Gastrocnemius medialis (tissue), 4 donors: ENCODE data around the gene OPN1MW. TPM values are rescaled to one million over a fixed set of nuclear protein-coding genes. Genes with fewer than 3 reads are reported as not detected.
"Not testable (repeated sequence)": the region's sequence is repeated elsewhere in the genome, so short reads cannot be mapped to it uniquely, and the experiment has no call there.

Source experiments
- ATAC-seq, 2 donors: fragments of 150-250 bp; one replicate each; pipeline ENCODE4 v1.9.1; 2016
- DNase-seq, 2 donors: peaks; one replicate each; pipeline ENCODE4 v3.0.0-alpha.2; 2019
- H3K27ac ChIP-seq, 4 donors: fragments of 200-600 bp; sonication (generic); 1 replicate in 1 of 4; 2 replicates in 3 of 4; pipeline ENCODE4 v1.5.1; 2016 to 2018; ENCODE audit warnings: mild to moderate bottlenecking in 2 of 4, moderate library complexity in 1 of 4
- H3K27me3 ChIP-seq, 3 donors: fragments of 200-600 bp; sonication (generic) in 2 of 3; 1 replicate in 1 of 3; 2 replicates in 2 of 3; pipeline versions ENCODE4 v1.5.1 to v1.6.0; 2016 to 2019; ENCODE audit warnings: mild to moderate bottlenecking in 1 of 3, moderate library complexity in 1 of 3
- H3K36me3 ChIP-seq, 2 donors: fragments of 200-600 bp; sonication (generic) in 1 of 2; one replicate each; pipeline ENCODE4 v1.5.1; 2017 to 2018
- H3K4me1 ChIP-seq, 2 donors: fragments of 200-600 bp; sonication (generic) in 1 of 2; one replicate each; pipeline ENCODE4 v1.5.1; 2016 to 2017; ENCODE audit warnings: mild to moderate bottlenecking in 2 of 2
- H3K4me3 ChIP-seq, 4 donors: fragments of 200-600 bp; sonication (generic) in 3 of 4; 1 replicate in 1 of 4; 2 replicates in 3 of 4; pipeline ENCODE4 v1.5.1; 2016 to 2019; ENCODE audit warnings: mild to moderate bottlenecking in 2 of 4
- H3K9me3 ChIP-seq, 3 donors: fragments of 200-600 bp; sonication (generic) in 2 of 3; 1 replicate in 1 of 3; 2 replicates in 2 of 3; pipeline ENCODE4 v1.5.1; 2016 to 2019
- CTCF ChIP-seq, 5 experiments: fragments of 450-650 bp in 3 of 5; fragments of 200-600 bp in 2 of 5; sonication (generic) in 2 of 5; IDR thresholded peaks in 4 of 5; conservative IDR thresholded peaks in 1 of 5; 1 replicate in 4 of 5; 2 replicates in 1 of 5; pipeline ENCODE4 v1.5.1; 2016 to 2019; ENCODE audit warnings: antibody characterized with exemption in 5 of 5, mild to moderate bottlenecking in 3 of 5, moderate library complexity in 3 of 5
- POLR2A ChIP-seq, 2 donors: fragments of 450-650 bp; IDR thresholded peaks; one replicate each; pipeline ENCODE4 v1.6.1; 2017; ENCODE audit warnings: antibody characterized with exemption in 2 of 2, mild to moderate bottlenecking in 2 of 2, moderate library complexity in 2 of 2
- in situ Hi-C, 4 donors: fragments of 200-750 bp; cut with MboI; loops; one replicate each; pipeline versions ENCODE4 v1.15.0 to v1.8.0; 2017; ENCODE audit warnings: low sequenced_read_pairs in 4 of 4
- intact Hi-C: fragments of 100-400 bp; cut with DNase I; formaldehyde crosslinking; loops from one replicate; pipeline ENCODE4 v1.15.1; 2023; ENCODE audit warnings: low total_unique reads
- total RNA-seq, 4 donors: library from RNA; depleted of rRNA; stranded (reverse); fragments of >200 nt; gene quantifications; one replicate each; pipeline versions ENCODE4 v1.1.0 to v1.2.3, GENCODE V29; 2016

The OPN1MW gene
- total RNA-seq, 4 donors from 2014 or later: not detected

GRCh38 chrX:154140742-154141141 is 41.7 kb upstream of the OPN1MW start:
- no peak for ATAC-seq
- in situ Hi-C loops: no loop called here

GRCh38 chrX:154142386-154142785 is 40.0 kb upstream of the OPN1MW start:
- Histone ChIP-seq H3K27ac (no peak overlapping the region), H3K9me3 (no peaks in the 10 kb centered on the region), H3K27me3 (no peaks in the 10 kb centered on the region), H3K36me3 (no peaks in the 10 kb centered on the region), H3K4me1 (no peaks in the 10 kb centered on the region), H3K4me3 (no peak overlapping the region)
- intact Hi-C loops: no loop called here
- no peak for DNase-seq
- in situ Hi-C loops: no loop called here
- TF ChIP-seq CTCF (IDR thresholded peaks at IDR 0.05 in 4 of 5, conservative IDR thresholded peaks at IDR 0.05 in 1 of 5): no peak
- no peak for TF ChIP-seq POLR2A (IDR thresholded peaks at IDR 0.05)
- no peak for ATAC-seq

More at GRCh38 chrX:154140742-154141141, 41.7 kb upstream of the OPN1MW start:
- H3K4me3 ChIP-seq: no peak overlapping the region
- H3K27me3 ChIP-seq: no peaks in the 10 kb centered on the region
- intact Hi-C loops: no loop called here
- H3K4me1 ChIP-seq: peaks cover 0 to 7% of the 10 kb centered on the region in 2 donors
- no peak for DNase-seq
- H3K27ac ChIP-seq: no peak overlapping the region
- no peaks in the 10 kb centered on the region for H3K9me3 ChIP-seq
- no peaks in the 10 kb centered on the region for H3K36me3 ChIP-seq
- no peak for TF ChIP-seq CTCF (IDR thresholded peaks at IDR 0.05 in 4 of 5, conservative IDR thresholded peaks at IDR 0.05 in 1 of 5)
- TF ChIP-seq POLR2A (IDR thresholded peaks at IDR 0.05): no peak

GRCh38 chrX:154142950-154143745 is 39.2 kb upstream of the OPN1MW start:
- H3K36me3 ChIP-seq: no peaks in the 10 kb centered on the region
- no peaks in the 10 kb centered on the region for H3K9me3 ChIP-seq
- no peak overlapping the region for H3K27ac ChIP-seq
- H3K4me3 ChIP-seq: no peak overlapping the region
- TF ChIP-seq CTCF (IDR thresholded peaks at IDR 0.05 in 4 of 5, conservative IDR thresholded peaks at IDR 0.05 in 1 of 5) (no peak), POLR2A (IDR thresholded peaks at IDR 0.05) (no peak)
- H3K4me1 ChIP-seq: no peaks in the 10 kb centered on the region
- DNase-seq (no peak), ATAC-seq (no peak)
- in situ Hi-C loops (no loop called here), intact Hi-C loops (no loop called here)
- no peaks in the 10 kb centered on the region for H3K27me3 ChIP-seq

- H3K4me1 ChIP-seq, H3K36me3 ChIP-seq, H3K4me3 ChIP-seq, H3K27me3 ChIP-seq, H3K27ac ChIP-seq, intact Hi-C loops, ATAC-seq, DNase-seq, in situ Hi-C loops, H3K9me3 ChIP-seq: not testable (repeated sequence)
These were observed 38.4 kb upstream of the OPN1MW start, which contains the start of gene OPN1LW for GRCh38 chrX:154144010-154144409. Gene OPN1LW, plus strand, starts transcription at chrX:154144243. Its CDS starts 41 bp downstream, at chrX:154144284.

GRCh38 chrX:154151030-154151429 is 31.4 kb upstream of the OPN1MW start:
- H3K4me1 ChIP-seq, H3K36me3 ChIP-seq, H3K27me3 ChIP-seq, ATAC-seq, in situ Hi-C loops, H3K9me3 ChIP-seq, H3K4me3 ChIP-seq, H3K27ac ChIP-seq, intact Hi-C loops, DNase-seq: not testable (repeated sequence)

- H3K4me3 ChIP-seq, DNase-seq, H3K27ac ChIP-seq, ATAC-seq, H3K36me3 ChIP-seq, H3K9me3 ChIP-seq, H3K27me3 ChIP-seq, in situ Hi-C loops, intact Hi-C loops, H3K4me1 ChIP-seq: not testable (repeated sequence)
These were observed 26.2 kb upstream of the OPN1MW start for GRCh38 chrX:154156221-154156620.

GRCh38 chrX:154157207-154157606 is 25.2 kb upstream of the OPN1MW start:
- H3K36me3 ChIP-seq, H3K4me3 ChIP-seq, in situ Hi-C loops, H3K27ac ChIP-seq, H3K9me3 ChIP-seq, H3K27me3 ChIP-seq, H3K4me1 ChIP-seq, DNase-seq, intact Hi-C loops, ATAC-seq: not testable (repeated sequence)

GRCh38 chrX:154159345-154159744 is 23.1 kb upstream of the OPN1MW start:
- H3K27ac ChIP-seq, H3K4me1 ChIP-seq, ATAC-seq, H3K9me3 ChIP-seq, intact Hi-C loops, H3K27me3 ChIP-seq, H3K36me3 ChIP-seq, H3K4me3 ChIP-seq, in situ Hi-C loops, DNase-seq: not testable (repeated sequence)

- H3K9me3 ChIP-seq, H3K36me3 ChIP-seq, H3K27me3 ChIP-seq, ATAC-seq, intact Hi-C loops, in situ Hi-C loops, H3K4me1 ChIP-seq, DNase-seq, H3K4me3 ChIP-seq, H3K27ac ChIP-seq: not testable (repeated sequence)
These were observed 17.5 kb upstream of the OPN1MW start for GRCh38 chrX:154164902-154165301.
